HG03064 (cell line): ENCODE data around the gene PEX14.

ENCODE experiments used
- ATAC-seq: cut with Tn5 transposase; IDR thresholded peaks from one replicate; pipeline ENCODE4 v1.9.1; 2021; ENCODE audit warnings: low read depth; ENCODE audit not compliant: unreplicated experiment

Gene PEX14

DNA sequence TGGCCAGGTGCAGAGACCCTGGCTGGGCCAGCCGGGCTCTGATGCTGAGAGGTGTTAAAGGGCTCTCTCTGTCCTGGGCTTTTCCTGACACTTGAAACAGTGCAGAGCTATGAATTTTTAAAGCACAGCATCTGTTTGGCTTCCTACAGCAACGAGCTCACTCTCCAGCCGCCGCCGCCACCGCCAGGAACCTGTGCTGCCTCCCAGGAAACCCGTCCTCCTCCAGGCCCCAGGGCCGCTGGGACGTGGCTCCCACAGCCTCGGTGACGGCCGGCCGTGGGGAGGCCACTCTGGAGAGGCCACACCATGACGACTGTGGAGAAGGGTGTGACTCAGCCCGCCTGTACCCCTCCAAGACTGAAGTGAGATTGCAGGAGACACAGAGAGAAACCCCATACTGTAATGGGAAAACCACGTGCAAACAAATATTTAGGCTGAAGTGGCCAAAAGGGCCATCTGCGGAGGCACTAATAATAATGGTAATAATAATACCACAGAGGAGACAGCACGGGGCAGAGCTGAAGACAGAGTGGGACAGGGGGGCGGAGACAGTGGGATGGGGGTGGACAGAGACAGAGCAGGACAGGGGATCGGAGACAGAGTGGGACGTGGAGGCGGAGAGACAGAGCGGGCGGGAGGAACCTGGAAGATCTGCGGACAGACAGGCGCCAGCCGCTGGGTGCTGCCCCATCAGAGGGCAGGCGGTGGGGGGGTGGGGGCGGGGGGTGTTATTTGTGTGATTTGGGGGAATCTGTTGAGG lies 182.5 kb downstream of the PEX14 start:
- no peak for ATAC-seq

DNA sequence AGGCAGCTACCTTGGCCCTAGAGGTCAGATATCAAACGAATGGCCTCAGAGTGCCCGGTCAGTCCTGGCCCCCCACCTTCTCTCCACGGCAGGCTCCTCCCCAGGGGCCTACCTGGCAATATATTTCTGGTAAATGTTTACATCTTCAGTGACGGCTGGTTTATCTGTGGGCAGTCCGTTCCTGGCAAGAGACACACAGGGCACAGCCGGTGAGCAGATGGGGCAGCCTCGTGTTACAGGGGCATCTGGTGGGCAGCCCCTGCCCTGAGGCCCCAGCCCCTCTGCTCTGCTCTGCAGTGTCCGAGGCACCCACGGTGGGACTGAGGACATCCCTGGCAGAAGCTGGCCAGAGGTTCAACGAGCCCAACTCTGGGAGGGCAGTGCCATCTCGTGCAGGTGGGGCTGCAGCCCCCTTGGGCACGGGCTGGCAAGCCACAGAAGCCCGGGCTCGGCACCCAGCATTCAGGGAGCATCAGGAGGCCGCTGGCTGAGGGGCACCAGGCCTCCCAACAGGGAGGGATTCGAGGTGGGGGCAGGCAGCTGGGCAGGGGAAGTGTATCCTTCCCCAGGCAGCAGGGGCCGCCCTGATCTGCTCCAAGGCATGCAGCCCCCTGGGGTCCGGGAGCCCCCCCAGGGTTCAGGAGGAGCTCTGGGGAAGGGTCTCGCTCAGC lies 183.8 kb downstream of the PEX14 start:
- no peak for ATAC-seq

DNA sequence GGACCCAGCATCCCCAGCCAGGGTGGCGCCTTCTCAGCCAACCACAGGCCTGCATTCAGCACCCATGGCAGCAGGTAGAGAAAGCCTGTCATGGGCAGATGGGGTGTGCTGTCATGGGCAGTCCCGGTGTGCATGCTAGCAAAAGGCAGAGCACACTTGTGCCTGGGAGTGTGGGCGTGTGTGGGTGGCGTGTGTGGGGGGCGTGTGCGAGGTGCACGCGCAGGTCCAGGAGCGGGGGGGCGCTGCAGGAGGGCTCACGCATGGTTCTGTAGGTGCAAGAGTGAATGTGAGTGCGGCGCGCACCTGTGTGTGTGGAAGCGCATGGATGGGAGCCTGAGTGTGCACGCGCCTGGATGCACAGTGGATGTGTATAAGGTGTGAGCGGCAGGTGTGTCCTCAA lies 184.5 kb downstream of the PEX14 start:
- no peak for ATAC-seq

DNA sequence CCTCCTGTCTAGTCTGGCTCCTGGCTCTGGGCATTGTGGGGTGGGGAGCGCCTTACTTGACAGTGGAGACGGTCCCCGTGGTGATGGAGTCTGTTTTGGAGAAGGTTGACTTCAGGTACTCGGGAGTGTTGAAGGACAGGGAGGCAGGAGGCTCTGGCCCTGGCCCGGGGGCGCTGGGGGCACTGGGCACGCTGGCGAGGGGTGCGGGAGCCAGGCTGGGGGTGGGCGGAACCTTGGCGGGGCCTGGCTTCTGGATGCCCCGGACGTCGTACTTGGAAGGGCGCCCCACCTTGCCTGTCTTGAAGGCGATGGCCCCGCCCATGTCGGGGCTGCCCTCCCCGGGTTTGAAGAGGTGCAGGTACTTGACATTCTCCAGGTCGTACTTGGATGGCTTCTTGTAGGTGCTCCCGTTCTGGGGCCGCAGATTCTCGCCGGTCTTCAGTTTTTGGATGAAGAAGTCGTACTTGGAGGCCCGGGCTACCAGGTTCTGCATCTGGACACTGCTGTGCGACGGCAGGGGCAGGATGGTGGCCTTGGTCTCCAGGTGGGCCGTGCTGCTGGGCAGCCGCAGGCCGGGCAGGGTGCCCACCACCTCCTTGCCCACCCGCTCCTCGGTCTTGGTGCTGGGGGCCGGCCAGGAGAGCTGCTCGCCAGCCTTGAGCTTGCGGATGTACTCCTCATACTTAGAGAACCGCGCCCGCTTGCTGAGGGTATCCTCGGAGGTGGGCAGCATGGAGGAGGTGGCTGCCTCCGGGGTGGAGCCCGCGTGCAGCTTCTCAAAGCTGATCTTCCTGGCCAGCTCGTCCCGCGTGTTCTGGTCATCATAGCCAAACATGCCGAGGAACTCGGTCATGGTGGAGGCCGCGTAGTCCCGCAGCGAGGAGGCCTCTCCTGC lies 185.1 kb downstream of the PEX14 start:
- no peak for ATAC-seq

DNA sequence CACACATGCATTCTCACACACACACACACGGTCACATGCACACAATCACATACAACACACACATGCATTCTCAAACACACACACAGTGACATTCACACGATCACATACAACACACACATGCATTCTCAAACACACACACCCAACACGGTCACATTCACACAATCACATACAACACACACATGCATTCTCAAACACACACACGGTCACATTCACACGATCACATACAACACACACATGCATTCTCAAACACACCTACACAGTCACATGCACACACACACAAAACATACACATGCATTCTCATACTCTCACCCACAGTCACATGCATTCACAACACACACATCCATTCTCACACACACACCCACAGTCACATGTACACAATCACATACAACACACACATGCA lies 186.7 kb downstream of the PEX14 start:
- no peak for ATAC-seq

DNA sequence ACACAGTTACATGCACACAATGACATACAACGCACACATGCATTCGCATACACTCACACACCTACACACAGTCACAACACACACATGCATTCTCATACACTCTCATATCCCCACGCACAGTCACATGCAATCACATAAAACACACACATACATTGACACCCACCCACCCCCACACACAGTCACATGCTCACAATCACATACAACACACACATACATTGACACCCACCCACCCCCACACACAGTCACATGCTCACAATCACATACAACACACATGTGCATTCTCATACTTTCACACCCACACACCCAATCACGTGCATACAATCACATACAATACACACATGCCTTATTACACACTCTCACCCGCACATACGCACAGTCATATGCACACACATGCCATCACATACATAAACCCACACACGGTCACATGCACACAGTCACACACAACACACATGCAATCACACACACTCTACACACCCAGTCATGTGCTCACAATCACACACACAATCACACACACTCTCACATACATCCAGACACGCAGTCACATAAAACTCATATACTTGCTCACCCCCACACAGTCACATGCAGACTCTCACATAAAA lies 187.4 kb downstream of the PEX14 start:
- no peak for ATAC-seq

- no peak for ATAC-seq
Observed at GRCh38 chr1:10662824-10663677, 188.3 kb downstream of the PEX14 start.

GRCh38 chr1:10663678-10664035 lies 188.9 kb downstream of the PEX14 start:
- no peak for ATAC-seq

DNA sequence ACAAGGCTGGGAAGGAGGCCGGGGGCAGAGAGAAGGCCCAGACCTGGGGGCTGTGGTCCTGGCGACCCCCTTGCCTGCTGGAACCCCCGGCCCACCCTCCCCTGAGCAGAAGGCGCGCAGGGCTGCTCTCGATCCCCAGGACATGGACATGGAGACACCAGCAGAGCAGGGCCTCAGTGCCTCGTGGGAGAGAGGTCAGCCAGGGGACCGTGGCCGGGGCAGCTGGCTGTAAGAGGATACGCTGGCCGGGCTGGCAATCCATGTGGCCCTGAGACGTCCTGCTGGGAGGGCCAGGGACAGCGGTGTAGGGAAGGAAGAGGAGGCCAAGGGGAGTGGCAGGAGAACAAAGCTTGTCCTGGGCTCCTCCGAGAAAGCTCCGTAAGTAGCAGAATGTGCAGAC lies 189.5 kb downstream of the PEX14 start:
- no peak for ATAC-seq

DNA sequence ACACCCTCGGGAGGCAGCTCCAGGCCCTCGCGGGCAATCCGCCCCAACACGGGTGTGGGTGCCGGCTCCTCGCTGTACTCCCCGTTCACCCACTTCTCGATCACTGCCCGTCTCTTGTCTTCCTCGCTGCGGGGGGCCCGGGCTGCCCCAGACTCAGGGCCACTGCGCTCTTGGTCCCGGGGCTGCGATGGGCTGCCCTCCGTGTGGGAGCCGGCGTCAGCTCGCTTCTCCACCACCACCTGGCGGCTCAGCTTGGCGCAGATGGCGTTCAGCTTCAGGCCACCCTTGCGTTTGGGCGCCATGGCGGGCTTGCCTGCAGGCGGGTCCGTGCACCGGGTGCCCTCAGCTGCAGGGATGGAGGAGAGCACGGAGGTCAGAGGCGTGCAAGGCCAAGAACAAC lies 190.5 kb downstream of the PEX14 start:
- ATAC-seq = no peak

DNA sequence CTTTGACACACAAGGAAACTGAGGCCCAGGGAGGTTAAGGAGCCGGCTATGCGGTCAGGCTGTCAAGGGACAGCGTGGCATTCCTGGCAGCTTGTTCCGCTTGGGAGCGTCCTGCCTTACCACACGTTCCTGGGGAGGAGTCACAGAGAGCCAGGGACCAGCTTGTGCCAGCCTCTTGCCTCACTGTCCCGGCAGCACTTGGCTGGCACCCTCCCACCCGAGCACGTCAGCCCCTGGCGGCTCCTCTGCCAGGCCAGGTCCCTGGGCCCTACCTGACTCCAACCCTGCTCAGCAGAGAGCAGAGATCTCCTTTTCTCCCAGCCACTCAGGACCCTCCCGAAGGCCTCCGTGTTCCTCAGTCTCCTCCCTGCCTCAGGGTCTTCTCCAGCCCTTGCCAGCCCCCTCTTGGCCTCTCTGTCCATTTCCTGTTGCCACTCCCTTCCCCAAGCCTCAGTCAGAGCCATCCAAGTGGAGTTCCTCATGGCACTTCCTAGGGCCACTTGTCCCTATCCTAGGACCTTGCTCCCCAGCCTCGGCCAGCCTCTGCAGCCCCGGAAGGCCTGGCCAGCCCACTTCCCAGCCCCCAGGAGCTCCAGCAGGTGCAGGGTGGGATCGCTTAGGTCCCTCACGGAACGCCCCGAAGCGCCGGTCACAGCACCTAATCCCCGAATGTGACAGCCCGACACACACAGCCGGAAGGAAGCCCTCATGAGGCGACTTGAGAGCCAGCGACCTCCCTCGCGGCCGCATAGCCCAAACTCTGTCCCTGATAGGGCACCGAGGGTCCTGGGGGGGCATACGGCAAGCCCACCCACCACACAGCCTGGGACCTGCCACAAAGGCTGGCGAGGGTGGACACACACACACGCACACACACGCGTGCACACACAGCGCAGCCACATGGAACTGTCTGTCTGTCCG lies 191.4 kb downstream of the PEX14 start:
- ATAC-seq = no peak

GRCh38 chr1:10667861-10668761 lies 193.4 kb downstream of the PEX14 start:
- no peak for ATAC-seq

- ATAC-seq = no peak
Observed at GRCh38 chr1:10669570-10669969, 194.8 kb downstream of the PEX14 start.

DNA sequence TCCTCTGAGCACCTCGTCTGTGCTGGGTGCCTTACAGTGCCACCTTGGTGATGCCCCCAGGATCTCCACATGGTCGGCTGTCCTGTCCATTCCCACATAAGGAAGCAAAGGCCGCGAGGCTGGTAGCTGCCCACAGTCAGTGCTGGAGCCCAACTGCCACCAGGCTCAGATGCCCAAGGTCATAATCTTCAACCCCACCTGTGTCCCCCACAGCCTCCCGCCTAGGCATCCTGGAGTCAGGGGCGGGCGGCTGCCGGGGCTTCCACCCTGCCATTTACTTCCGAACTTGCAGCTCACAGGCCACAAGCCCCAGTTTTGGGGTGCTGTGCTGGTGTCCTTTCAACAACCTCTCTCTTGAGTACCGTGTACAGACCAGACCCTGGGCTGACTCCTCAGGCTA lies 195.4 kb downstream of the PEX14 start:
- ATAC-seq = no peak

- no peak for ATAC-seq
Observed at GRCh38 chr1:10671090-10671489, 196.3 kb downstream of the PEX14 start.

- ATAC-seq = no peak
Observed at GRCh38 chr1:10671622-10672342, 197.0 kb downstream of the PEX14 start.

- ATAC-seq = no peak
Observed at GRCh38 chr1:10672343-10673050, 197.7 kb downstream of the PEX14 start.
